Fibroblast of pulmonary artery (primary cell): ENCODE results near the gene COL2A1.
A peak's percentile ranks its signal among the peaks of the same experiment; 100 is the strongest.

Experiments used
- DNase-seq: peaks from one replicate; pipeline ENCODE4 v3.0.0-alpha.2; 2010; ENCODE audit warnings: low read depth
- H3K4me3 ChIP-seq: replicated peaks from 2 replicates; pipeline ENCODE4 v1.5.1; 2011; ENCODE audit warnings: low read depth, mild to moderate bottlenecking, control low read depth, low read length, moderate library complexity
- CTCF ChIP-seq: IDR thresholded peaks from 2 replicates; pipeline ENCODE4 v1.5.1; 2011; ENCODE audit warnings: mild to moderate bottlenecking, control low read depth, low read length, inconsistent platforms; ENCODE audit errors: missing control alignments

COL2A1 gene

GRCh38 chr12:47935184-47935583, 69.1 kb downstream of the COL2A1 start:
- no peak overlapping the region for H3K4me3 ChIP-seq
- TF ChIP-seq CTCF: no peak
- peak; percentile 64 for DNase-seq

DNA sequence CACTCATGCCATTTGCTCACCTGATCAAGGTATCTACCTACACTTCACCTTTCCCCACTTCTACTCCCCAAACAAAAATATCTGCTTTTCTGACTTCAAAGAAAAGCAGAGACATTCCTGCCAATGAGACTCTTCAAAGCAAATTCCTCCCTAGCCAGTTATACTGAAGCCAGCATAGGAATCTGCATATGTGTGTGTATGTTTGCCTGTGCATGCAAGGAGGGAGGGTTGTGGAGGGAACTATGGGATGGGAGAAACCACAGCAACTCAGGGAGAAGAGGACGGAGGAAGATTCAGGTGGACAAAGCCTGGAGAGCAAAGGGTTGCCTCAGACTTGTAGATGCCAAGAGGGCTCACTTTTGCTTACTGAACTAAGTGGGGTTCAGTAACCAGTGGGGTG, 73.1 kb downstream of the COL2A1 start:
- no peak overlapping the region for H3K4me3 ChIP-seq
- DNase-seq: no peak
- TF ChIP-seq CTCF: no peak

GRCh38 chr12:47930634-47931033, 73.6 kb downstream of the COL2A1 start:
- no peak for DNase-seq
- TF ChIP-seq CTCF: no peak

DNA sequence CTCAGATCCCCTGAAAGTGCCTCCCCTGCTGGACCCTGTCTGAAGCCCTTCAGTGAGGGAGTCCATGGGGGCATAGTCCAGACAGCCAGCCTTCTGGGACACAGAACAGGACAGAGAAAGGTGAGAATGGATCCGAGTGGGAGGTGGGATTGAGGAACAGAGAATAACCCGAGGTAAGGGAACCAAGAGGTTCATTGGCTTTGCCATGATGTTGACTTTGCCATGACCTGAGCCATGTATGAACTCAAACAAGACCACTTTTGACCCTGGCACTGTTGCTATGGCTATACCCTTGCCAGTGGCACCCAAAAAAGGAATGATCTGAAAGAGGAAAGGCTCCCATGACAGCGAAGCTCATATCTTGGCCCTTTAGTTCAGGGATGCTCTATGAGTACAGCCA, 76.9 kb downstream of the COL2A1 start:
- no peak for TF ChIP-seq CTCF

More at GRCh38 chr12:47930634-47931033, 73.6 kb downstream of the COL2A1 start:
- H3K4me3 ChIP-seq: no peak overlapping the region

More for the DNA sequence above, 76.9 kb downstream of the COL2A1 start:
- DNase-seq: no peak
- H3K4me3 ChIP-seq: no peak overlapping the region
